ENCODE results near the gene FSIP1. TPM values are rescaled to one million over a fixed set of nuclear protein-coding genes. Genes with fewer than 3 reads are reported as not detected.

FSIP1 gene
- total RNA-seq, 1 donor from 2014 or later: 0.91 TPM

DNA sequence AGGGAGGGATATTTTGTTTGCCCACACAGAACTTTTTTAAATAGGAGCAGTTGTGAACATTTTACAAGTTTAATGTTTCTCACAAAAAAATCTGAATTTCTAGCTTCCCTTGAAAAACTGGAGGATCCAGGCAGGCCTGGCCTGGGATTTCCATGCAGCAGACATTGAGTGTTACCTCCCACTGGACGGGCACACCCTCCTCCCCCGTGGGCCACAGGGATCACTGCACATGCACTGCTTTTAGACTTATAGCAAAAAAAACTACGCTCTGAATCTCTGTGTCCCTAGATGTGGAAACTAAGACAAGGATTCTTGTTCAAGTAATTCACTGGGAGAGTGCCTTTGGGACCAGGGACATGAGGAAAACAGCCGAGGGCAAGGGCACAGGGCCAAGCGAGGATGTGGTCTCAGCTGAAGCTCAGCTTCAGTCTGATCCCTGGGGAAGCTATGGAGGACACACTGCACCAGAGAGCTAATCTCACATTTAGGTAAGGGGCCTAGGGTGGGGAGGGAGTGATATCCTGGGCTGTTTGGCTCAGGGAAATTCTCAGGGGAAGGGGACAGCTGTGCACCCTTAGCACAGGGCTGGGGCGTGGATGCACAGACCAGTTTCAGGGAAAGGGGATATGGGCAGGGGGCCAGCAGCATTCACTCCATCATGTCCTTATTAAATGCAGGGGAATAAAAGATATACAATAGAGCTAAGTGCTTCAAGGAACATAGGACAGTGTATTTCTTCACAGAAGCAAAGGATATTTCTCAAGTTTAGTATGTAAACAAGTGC is 46.0 kb downstream of the FSIP1 start:
- DNase-seq: peak; percentile 78
- intact Hi-C loops (cut with DNase I): no loop called here
- ATAC-seq (ENCODE audit: poor library complexity): peak; percentile 77

DNA sequence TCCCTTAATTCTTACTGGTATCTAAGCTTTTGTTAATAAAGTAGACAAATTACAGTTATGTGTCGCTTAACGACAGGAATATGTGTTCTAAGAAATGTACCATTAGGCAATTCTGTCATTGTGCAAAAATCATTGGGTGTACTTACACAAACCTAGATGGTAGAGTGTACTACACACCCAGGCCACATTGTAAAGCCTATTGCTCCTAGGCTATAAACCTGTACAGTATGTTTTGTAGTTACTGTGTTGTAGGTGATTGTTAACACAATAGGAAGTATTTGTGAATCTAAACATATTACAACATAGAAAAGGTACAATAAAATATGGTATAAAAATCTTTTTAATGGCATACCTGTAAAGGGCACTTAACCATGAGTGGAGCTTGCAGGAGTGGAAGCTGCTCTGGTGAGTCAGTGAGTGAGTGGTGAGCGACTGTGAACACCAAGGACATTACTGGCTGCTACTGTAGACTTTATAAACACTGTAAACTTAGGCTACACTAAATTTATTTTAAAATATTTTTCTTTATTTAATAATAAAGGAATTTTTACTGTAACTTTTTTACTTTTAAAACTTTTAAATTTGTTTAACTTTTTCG is 47.4 kb downstream of the FSIP1 start:
- intact Hi-C loops (cut with DNase I): no loop called here
- no peak for ATAC-seq (ENCODE audit: poor library complexity)
- DNase-seq: no peak

DNA sequence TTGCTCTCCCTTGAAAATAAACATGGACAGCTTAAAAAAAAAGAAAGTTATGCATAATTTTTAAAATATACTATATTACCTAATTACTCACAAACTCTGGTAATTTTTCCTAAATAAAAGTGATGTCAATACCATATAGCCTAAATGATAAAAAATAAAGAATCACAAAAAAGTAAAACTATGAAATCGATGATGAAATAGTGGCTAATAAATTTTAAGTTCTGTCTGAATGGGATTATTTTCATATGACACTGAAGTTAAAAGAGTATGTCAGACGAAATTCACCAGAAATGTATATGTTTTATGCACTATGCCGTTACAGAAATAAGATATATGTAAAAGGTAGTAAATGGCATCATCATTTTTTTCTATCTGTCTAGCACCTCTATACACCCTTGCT is 51.4 kb downstream of the FSIP1 start:
- no peak for ATAC-seq (ENCODE audit: poor library complexity)
- intact Hi-C loops (cut with DNase I): no loop called here
- DNase-seq: no peak

DNA sequence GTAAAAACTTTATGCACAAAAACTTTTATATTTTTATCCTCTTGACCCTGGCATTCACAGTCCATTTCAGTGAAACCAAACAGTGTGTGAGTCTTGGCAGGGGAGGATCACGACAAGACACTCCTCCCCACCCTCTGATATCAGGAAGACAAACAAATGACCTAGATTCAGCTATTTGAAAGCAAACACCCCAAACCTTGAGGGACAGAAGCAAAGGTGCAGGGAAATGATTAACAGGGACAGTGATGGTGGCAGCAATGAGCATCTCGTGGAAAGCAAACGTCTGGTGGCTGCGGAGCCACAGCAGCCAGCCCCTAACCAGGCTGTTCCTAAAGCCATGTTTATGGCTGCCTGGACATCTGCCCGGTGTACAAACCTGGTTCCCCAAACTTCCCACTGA is 52.1 kb downstream of the FSIP1 start:
- ATAC-seq (ENCODE audit: poor library complexity) (no peak), DNase-seq (no peak)
- intact Hi-C loops (cut with DNase I): no loop called here

DNA sequence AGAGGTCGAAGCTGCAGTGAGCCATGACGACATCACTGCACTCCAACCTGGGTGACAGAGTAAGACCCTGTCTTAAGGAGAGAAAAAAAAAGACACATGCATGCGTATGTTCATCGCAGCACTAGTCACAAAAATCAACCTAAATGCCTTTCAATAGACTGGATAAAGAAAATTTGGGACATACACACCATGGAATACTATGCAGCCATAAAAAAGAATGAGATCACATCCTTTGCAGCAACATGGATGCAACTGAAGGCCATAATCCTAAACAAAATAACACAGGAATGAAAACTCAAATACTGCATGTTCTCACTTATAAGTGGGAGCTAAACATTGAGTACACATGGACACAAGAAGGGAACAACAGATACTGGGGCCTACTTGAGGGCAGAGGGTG is 53.1 kb downstream of the FSIP1 start:
- intact Hi-C loops (cut with DNase I): no loop called here
- ATAC-seq (ENCODE audit: poor library complexity): no peak

DNA sequence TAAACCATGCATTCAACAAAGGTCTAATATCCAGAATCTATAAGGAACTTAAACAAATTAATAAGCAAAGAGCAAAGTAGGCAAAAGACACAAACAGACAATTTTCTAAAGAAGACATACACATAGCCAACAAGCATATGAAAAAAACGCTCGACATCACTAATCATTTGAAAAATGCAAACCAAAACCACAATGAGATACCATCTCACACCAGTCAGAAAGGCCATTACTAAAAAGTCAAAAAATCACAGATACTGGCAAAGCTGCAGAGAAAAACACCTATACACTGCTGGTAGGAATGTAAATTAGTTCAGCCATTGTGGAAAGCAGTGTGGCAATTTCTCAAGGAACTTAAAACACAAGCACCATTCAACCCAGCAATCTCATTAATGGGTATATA is 53.8 kb downstream of the FSIP1 start:
- intact Hi-C loops (cut with DNase I): no loop called here
- DNase-seq (no peak), ATAC-seq (ENCODE audit: poor library complexity) (no peak)

More for the DNA sequence above, 53.1 kb downstream of the FSIP1 start:
- no peak for DNase-seq

DNA sequence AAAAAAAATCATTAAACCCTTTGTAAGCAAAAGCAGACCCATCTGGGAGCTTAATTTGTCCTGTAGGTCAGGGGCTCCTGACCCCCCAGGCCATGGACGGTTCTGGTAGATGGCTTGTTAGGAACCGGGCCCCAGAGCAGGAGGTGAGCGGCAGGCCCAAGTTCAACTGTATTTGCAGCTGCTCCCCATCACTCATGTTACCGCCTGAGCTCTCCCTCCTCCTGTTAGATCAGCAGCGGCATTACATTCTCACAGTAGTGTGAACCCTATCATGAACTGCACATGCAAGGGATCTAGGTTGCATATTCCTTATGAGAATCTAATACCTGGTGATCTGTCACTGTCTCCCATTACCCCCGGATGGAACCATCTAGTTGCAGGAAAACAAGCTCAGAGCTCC is 60.7 kb downstream of the FSIP1 start:
- DNase-seq (no peak), ATAC-seq (ENCODE audit: poor library complexity) (no peak)
- intact Hi-C loops (cut with DNase I): no loop called here

DNA sequence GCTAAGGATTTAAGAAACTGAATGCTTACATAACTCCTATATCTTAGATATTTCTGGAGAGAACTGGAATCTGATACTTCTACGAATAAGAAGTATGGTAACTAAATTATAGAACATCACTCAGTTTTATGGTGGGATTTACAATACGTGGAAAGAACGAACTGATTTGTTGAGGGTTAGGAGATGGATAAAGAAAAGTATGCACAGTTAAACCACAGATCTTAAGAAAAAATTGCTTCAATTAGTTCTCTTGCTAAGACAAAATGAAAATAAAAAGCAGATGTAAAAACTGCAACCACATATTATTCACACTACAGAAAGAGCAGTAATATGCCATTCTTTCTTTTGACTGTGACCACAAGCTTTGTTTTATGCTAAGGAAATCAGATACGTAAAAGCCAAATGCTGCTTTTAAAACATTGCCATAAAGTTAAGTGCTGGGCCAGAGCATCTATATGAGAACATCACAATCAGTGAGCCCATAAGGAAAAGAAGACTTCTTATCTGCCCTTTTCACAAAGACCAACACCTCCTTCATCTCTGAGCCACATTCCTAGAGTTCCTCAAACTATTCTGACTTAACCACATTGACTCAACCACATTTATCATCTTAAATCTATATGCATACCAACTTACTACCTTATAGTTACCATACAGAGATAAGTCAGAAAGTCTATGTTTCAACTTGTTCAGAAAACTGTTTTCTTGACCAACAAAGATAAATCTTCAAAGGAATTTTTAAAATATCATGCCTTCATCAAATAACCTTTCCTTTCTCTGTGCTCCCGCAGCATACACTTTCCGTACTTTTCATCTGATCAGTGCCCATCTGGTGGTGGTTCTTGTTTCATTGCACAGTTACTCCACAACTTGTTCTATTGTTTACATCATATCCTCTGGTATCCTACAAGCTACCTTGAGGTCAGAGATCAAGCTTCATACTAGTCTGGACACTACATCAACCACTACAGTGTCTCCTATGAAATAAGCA is 61.7 kb downstream of the FSIP1 start:
- DNase-seq (no peak), ATAC-seq (ENCODE audit: poor library complexity) (no peak)
- intact Hi-C loops (cut with DNase I): no loop called here

DNA sequence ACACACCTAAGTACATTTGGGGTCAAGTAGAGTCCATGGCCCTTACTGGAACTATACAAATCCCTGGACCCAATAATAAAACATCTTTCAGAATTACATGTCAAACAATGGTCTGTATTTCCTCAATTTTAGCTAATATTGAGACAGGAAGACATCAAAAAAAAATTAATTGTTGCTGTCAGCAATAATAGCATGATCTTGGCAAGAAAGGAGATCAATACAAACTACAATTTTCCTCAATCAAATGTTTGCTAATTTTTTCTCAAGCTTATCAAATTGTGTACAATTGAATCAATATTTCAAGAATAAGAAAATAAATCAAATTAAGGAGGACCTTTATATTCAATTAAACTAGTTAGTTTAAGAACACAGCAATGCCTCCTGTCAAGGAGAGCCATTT is 62.6 kb downstream of the FSIP1 start:
- intact Hi-C loops (cut with DNase I): no loop called here
- DNase-seq (no peak), ATAC-seq (ENCODE audit: poor library complexity) (no peak)

DNA sequence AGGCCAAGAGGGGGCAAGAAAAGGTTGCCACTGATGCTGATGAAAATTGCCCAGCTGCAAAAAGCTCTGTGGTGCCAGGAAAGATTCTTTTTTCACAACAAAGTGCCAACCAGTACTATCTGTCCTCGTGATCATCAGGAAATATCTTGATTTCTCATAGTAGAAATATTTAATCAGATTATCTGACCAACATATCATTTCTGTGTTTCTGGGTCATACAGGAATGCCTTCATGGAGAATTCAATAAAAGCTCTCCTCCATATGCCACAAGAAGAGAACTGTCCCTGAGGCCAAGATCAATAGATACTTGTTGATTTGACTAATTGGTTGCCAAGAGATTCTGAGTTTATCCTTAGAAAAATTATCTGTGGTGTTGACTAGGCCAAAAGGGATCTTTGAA is 63.5 kb downstream of the FSIP1 start:
- DNase-seq: no peak
- intact Hi-C loops (cut with DNase I): no loop called here
- ATAC-seq (ENCODE audit: poor library complexity): no peak

DNA sequence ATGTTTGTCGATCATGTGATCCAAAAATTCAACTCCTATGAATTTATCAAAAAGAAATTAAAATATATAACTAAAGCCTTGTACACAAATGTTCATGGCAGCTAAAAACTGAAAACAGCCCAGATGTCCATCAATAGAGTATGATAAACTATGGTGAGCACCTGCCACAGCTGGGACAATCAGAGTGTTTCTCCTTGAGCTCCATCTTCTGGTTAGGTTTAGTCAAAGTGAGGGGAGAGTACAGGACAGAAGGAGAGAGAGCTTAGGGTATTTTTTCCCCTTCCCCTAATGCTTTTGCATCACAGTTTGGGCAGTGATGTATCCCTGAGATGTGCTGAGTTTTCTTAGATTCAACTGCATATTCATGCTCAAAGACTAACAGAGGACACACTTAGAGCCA is 65.5 kb downstream of the FSIP1 start:
- DNase-seq (no peak), ATAC-seq (ENCODE audit: poor library complexity) (no peak)
- intact Hi-C loops (cut with DNase I): no loop called here

DNA sequence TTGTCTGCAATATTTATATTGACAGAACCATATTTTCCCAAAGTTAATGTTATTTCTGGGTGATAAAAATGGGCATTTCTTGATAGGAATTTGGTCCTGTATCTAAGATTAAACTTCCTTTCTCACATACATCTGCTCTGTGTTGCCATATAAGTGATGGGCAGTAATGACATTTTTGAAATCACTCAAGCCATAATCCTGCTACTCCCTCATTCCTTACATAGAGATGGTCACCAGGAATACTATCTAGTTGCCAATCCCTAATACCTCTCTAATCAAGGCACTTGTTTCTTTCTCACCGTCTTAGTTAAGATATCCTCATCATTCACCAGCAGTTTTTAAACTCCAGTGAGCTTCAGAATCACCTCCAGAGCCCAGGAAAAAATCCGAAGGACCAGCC is 68.4 kb downstream of the FSIP1 start:
- intact Hi-C loops (cut with DNase I): no loop called here
- no peak for ATAC-seq (ENCODE audit: poor library complexity)

DNA sequence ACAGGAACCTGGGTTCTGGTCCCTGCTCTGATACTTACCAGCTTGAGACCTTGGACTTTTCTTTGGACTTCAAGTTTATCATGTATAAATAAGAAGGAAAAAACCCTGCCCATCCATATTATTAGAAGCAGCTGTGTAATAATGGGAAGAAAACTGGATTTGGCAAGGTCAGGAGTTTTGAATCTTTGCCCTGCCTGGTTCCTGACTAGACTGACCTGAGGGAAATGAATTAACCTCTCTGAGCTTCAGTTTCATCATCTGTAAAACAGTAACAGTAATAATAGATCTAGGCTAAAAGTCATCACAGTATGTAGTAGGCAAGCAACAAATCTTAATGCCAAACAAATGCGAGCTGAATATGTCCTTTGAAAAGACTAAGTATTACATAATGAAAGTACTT is 68.8 kb downstream of the FSIP1 start:
- DNase-seq (no peak), ATAC-seq (ENCODE audit: poor library complexity) (no peak)
- intact Hi-C loops (cut with DNase I): no loop called here

More for the DNA sequence above, 68.4 kb downstream of the FSIP1 start:
- DNase-seq: no peak

DNA sequence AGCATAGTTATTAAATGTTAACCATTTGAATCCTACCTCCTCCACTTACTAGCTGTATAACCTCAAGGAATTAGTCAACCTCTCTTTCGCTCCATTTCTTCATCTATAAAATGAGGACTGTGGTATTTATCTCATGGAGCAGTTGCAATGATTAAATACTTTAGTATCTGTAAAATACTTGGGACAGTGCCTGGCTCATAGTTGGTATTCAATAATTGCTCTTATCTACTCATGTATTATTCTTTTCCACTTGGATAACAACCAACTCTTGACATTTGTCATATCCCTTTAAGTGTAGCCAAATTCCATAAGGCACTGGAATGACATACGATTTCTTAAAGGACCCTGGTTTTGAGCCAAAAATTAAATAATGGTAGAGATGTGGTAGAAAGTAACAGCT is 72.0 kb downstream of the FSIP1 start:
- DNase-seq: no peak
- ATAC-seq (ENCODE audit: poor library complexity): no peak
- intact Hi-C loops (cut with DNase I): no loop called here

DNA sequence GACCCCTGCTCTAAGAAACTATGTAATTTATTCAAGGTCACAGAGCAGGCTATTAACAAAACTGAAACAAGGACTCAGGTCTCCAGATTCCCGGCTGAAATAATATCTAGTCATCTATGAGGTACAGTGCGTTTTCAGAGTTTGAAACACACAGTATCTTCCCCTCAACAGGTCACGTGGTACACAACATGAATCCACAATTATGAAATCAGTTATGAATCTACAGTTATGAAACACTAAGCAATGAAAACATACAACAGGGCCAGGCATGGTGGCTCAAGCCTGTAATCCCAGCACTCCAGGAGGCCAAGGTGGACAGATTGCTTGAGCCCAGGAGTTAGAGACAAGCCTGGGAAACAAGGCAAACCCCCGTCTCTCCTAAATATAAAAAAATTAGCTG is 72.7 kb downstream of the FSIP1 start:
- DNase-seq (no peak), ATAC-seq (ENCODE audit: poor library complexity) (no peak)
- intact Hi-C loops (cut with DNase I): no loop called here

DNA sequence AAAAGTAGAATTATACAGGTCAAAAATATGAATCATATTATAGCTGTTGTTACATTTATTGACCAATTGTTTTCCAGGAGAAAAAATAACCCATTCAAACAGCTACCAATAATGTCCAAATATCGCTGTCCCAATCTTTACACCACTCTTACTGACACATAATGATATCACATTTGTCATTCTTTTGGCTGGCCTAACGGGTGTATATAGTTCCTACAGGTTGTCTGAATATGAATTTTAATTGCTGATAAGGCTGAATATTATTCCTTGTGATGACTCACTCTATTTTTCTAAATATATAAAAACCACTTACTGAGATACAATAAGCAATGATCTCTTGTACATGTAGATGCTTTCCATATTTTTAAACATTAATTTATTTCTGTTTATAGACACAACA is 76.4 kb downstream of the FSIP1 start:
- no peak for ATAC-seq (ENCODE audit: poor library complexity)
- intact Hi-C loops (cut with DNase I): no loop called here
- DNase-seq: no peak

DNA sequence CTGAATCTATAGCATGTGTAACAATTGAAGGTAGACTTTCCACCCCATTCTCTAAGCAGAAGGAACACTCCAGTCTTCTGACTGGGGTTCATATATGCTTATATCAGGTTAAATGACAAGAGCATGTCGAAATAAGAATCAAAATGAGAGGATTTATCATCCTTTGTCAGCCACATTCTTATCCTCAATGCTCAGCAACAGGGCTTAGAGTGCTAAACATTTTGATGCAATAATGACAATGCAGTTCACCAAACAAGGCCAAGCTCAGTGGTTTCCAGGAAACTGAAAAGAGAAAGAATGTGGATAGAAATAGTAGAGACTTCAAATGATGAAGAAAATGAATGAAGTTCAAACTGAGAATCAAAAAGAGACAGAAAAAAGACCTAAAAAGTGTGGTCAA is 78.0 kb downstream of the FSIP1 start:
- no peak for ATAC-seq (ENCODE audit: poor library complexity)
- intact Hi-C loops (cut with DNase I): no loop called here

DNA sequence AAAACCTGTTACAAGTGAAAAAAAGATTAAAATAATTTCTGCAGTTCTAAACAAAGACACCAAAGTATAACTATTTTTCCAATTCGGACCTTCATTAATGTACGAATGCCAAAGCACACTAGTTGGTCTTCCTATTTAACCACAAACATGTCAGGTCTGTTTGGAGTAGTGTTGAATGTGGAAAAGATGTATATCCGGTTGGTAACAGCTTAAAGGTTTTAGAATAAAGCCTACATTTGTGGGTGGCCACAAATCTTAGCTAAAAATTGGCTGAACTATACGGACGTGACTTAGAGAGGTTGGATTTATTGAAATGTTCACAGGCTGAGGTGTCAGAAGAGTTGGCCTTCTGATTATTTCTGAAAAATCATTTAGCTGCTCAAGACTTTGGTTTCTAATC is 78.4 kb downstream of the FSIP1 start:
- intact Hi-C loops (cut with DNase I): no loop called here
- DNase-seq (no peak), ATAC-seq (ENCODE audit: poor library complexity) (no peak)

More for the DNA sequence above, 78.0 kb downstream of the FSIP1 start:
- no peak for DNase-seq

DNA sequence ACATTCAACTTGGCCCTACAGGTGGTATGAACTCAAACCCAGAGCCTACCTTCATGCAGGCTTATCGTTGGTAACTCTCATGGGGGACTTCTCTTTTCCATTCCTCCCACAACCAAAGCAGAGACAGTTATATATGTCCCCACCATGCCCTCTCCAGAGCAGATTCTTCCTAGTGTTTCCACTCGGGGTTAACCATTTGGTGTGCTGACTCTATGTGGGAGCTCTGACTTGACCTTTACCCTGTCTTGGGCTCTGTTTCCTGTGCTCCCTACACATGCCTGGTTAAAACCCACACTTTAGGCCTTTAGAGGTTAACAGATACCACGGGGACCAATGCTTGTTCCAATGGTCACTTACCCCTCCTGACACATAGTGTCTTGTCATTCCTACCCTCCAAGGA is 80.7 kb downstream of the FSIP1 start:
- intact Hi-C loops (cut with DNase I): no loop called here
- DNase-seq (no peak), ATAC-seq (ENCODE audit: poor library complexity) (no peak)

DNA sequence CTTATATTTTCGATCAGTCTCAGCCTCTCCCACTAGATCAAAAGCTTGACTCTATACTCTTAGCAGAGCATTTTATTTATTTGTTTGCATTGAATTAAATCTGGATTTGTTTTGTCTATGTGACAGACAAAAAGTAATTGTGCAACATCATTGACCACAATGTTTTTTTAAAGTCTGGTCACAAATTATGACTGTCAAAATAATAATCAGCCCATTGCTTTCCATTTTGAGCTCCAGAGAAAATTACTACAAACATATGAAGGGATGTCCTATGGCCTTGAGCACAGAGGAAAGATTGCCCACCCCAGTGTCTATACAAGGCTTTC is 82.3 kb downstream of the FSIP1 start:
- intact Hi-C loops (cut with DNase I): no loop called here
- no peak for ATAC-seq (ENCODE audit: poor library complexity)
- no peak for DNase-seq

Measured in Right ventricle myocardium superior (tissue), 1 donor.